ENCODE results near the gene APP.
"Not testable (repeated sequence)": the region's sequence is repeated elsewhere in the genome, so short reads cannot be mapped to it uniquely, and the experiment has no call there.

Gene APP

GRCh38 chr21:26085127-26085526 lies 85.4 kb downstream of the APP start:
- H3K9ac ChIP-seq: no peak overlapping the region
- peaks cover 13% of the 10 kb centered on the region; the same call in 1 of the 2 replicates for H3K79me2 ChIP-seq (ENCODE audit: insufficient read depth, low read depth)
- H3K4me1 ChIP-seq (ENCODE audit: low read depth, poor library complexity, severe bottlenecking): no peaks in the 10 kb centered on the region
- no peak overlapping the region for H3K27ac ChIP-seq
- no peak overlapping the region for H2AFZ ChIP-seq (ENCODE audit: low read depth)
- H3K4me3 ChIP-seq (IDR thresholded peaks at IDR 0.05; ENCODE audit: insufficient read depth, low read depth, low read length): no peak overlapping the region
- no peaks in the 10 kb centered on the region for H3K36me3 ChIP-seq (ENCODE audit: insufficient read depth)
- no peak overlapping the region for H3K4me2 ChIP-seq
- TF ChIP-seq CTCF (conservative IDR thresholded peaks at IDR 0.05; ENCODE audit: low read depth, low read length): no peak
- H3K27me3 ChIP-seq (ENCODE audit: insufficient read depth, low read depth): no peaks in the 10 kb centered on the region
- no peaks in the 10 kb centered on the region for H4K20me1 ChIP-seq (ENCODE audit: insufficient read depth)

- Histone ChIP-seq H3K27ac (no peak overlapping the region), H3K9ac (no peak overlapping the region), H3K4me2 (no peak overlapping the region), H3K27me3 (ENCODE audit: insufficient read depth, low read depth) (no peaks in the 10 kb centered on the region), H3K4me3 (IDR thresholded peaks at IDR 0.05; ENCODE audit: insufficient read depth, low read depth, low read length) (no peak overlapping the region), H3K36me3 (ENCODE audit: insufficient read depth) (no peaks in the 10 kb centered on the region), H3K79me2 (ENCODE audit: insufficient read depth, low read depth) (peaks cover 17% of the 10 kb centered on the region; the same call in 1 of the 2 replicates), H3K4me1 (ENCODE audit: low read depth, poor library complexity, severe bottlenecking) (no peaks in the 10 kb centered on the region), H2AFZ (ENCODE audit: low read depth) (no peak overlapping the region), H4K20me1 (ENCODE audit: insufficient read depth) (no peaks in the 10 kb centered on the region)
- no peak for TF ChIP-seq CTCF (conservative IDR thresholded peaks at IDR 0.05; ENCODE audit: low read depth, low read length)
Observed at GRCh38 chr21:26082549-26082948, 88.0 kb downstream of the APP start.

- H3K4me3 ChIP-seq (IDR thresholded peaks at IDR 0.05; ENCODE audit: insufficient read depth, low read depth, low read length); H3K9ac ChIP-seq: not testable (repeated sequence)
Observed at GRCh38 chr21:26081175-26081760, 89.3 kb downstream of the APP start.

GRCh38 chr21:26080211-26080610 lies 90.4 kb downstream of the APP start:
- no peak for TF ChIP-seq CTCF (conservative IDR thresholded peaks at IDR 0.05; ENCODE audit: low read depth, low read length)
- H3K4me2 ChIP-seq: no peak overlapping the region
- no peaks in the 10 kb centered on the region for H3K4me1 ChIP-seq (ENCODE audit: low read depth, poor library complexity, severe bottlenecking)
- no peak overlapping the region for H3K27ac ChIP-seq
- peaks cover 10% of the 10 kb centered on the region; the same call in 1 of the 2 replicates for H3K79me2 ChIP-seq (ENCODE audit: insufficient read depth, low read depth)
- H3K36me3 ChIP-seq (ENCODE audit: insufficient read depth): no peaks in the 10 kb centered on the region
- no peak overlapping the region for H3K4me3 ChIP-seq (IDR thresholded peaks at IDR 0.05; ENCODE audit: insufficient read depth, low read depth, low read length)
- H3K27me3 ChIP-seq (ENCODE audit: insufficient read depth, low read depth): no peaks in the 10 kb centered on the region
- H2AFZ ChIP-seq (ENCODE audit: low read depth): no peak overlapping the region
- no peaks in the 10 kb centered on the region for H4K20me1 ChIP-seq (ENCODE audit: insufficient read depth)
- no peak overlapping the region for H3K9ac ChIP-seq

More at GRCh38 chr21:26081175-26081760, 89.3 kb downstream of the APP start:
- not testable (repeated sequence) for H3K36me3 ChIP-seq (ENCODE audit: insufficient read depth); H3K27me3 ChIP-seq (ENCODE audit: insufficient read depth, low read depth); H2AFZ ChIP-seq (ENCODE audit: low read depth); H3K4me1 ChIP-seq (ENCODE audit: low read depth, poor library complexity, severe bottlenecking); H3K27ac ChIP-seq; H4K20me1 ChIP-seq (ENCODE audit: insufficient read depth); H3K4me2 ChIP-seq
- H3K79me2 ChIP-seq (ENCODE audit: insufficient read depth, low read depth): peaks cover 10% of the 10 kb centered on the region; the same call in 1 of the 2 replicates

- Histone ChIP-seq H3K27me3 (ENCODE audit: insufficient read depth, low read depth) (no peaks in the 10 kb centered on the region), H3K4me1 (ENCODE audit: low read depth, poor library complexity, severe bottlenecking) (no peaks in the 10 kb centered on the region), H3K9ac (no peak overlapping the region), H3K4me3 (IDR thresholded peaks at IDR 0.05; ENCODE audit: insufficient read depth, low read depth, low read length) (no peak overlapping the region), H2AFZ (ENCODE audit: low read depth) (no peak overlapping the region), H3K79me2 (ENCODE audit: insufficient read depth, low read depth) (peaks cover 10% of the 10 kb centered on the region; the same call in 1 of the 2 replicates), H3K36me3 (ENCODE audit: insufficient read depth) (no peaks in the 10 kb centered on the region), H4K20me1 (ENCODE audit: insufficient read depth) (no peaks in the 10 kb centered on the region), H3K27ac (no peak overlapping the region), H3K4me2 (no peak overlapping the region)
- no peak for TF ChIP-seq CTCF (conservative IDR thresholded peaks at IDR 0.05; ENCODE audit: low read depth, low read length)
Observed at GRCh38 chr21:26079366-26079765, 91.2 kb downstream of the APP start.
